HEK293 (cell line): ENCODE measurements around the gene CNST.

Source experiments
- CTCF ChIA-PET: fragments of 350-600 bp; formaldehyde crosslinking; extraction: SDS; loops from one replicate; lab custom pipeline; 2021; ENCODE audit warnings: antibody characterized with exemption; lab: Yijun Ruan, JAX
- POLR2A ChIA-PET: fragments of 300-600 bp; formaldehyde crosslinking; extraction: SDS; loops from one replicate; lab custom pipeline; 2020; ENCODE audit warnings: antibody characterized with exemption, inconsistent platforms; lab: Yijun Ruan, JAX
- H3K27ac ChIP-seq: fragments of 200-500 bp; sonication (Bioruptor generic); 2 replicates; pipeline ENCODE4 v1.5.1; 2014; ENCODE audit warnings: low read depth, low read length, control low read depth, inconsistent platforms; ENCODE audit errors: extremely low read depth
- H3K36me3 ChIP-seq, 2 experiments: fragments of 200-500 bp in 1 of 2; sonication (Bioruptor generic) in 1 of 2; 1 replicate in 1 of 2; 2 replicates in 1 of 2; pipeline ENCODE4 v1.5.1; 2014 to 2017; ENCODE audit warnings: inconsistent platforms in 2 of 2, low read length in 2 of 2; ENCODE audit not compliant: control insufficient read depth in 2 of 2, insufficient read depth in 1 of 2
- H3K4me1 ChIP-seq: fragments of 200-500 bp; sonication (Bioruptor generic); 2 replicates; pipeline ENCODE4 v1.5.1; 2014; ENCODE audit warnings: mild to moderate bottlenecking, low read length, inconsistent platforms; ENCODE audit not compliant: control insufficient read depth, insufficient read depth
- H3K4me3 ChIP-seq: 2 replicates; pipeline ENCODE4 v1.5.1; 2011; ENCODE audit warnings: low read depth, mild to moderate bottlenecking, control low read depth, low read length, moderate library complexity
- H3K9me3 ChIP-seq: fragments of 200-500 bp; sonication (Bioruptor generic); 2 replicates; pipeline ENCODE4 v1.5.1; 2014; ENCODE audit warnings: low read depth, low read length, inconsistent platforms; ENCODE audit not compliant: control insufficient read depth, insufficient read depth
- AEBP2 ChIP-seq: fragments of 450-650 bp; formaldehyde crosslinking; IDR thresholded peaks from 2 replicates; pipeline ENCODE4 v1.5.1; 2016; ENCODE audit warnings: missing biosample characterization, missing genetic modification characterization, borderline replicate concordance
- BCL11A ChIP-seq: fragments of 450-650 bp; formaldehyde crosslinking; IDR thresholded peaks from 2 replicates; pipeline ENCODE4 v1.5.1; 2016; ENCODE audit warnings: low read depth, missing biosample characterization, missing genetic modification characterization
- EGR2 ChIP-seq: fragments of 450-650 bp; formaldehyde crosslinking; IDR thresholded peaks from 2 replicates; pipeline ENCODE4 v1.5.1; 2016; ENCODE audit warnings: low read depth, missing biosample characterization, missing genetic modification characterization
- GLIS2 ChIP-seq: fragments of 450-650 bp; formaldehyde crosslinking; IDR thresholded peaks from 2 replicates; pipeline ENCODE4 v1.5.1; 2016; ENCODE audit warnings: missing biosample characterization, missing genetic modification characterization
- HOXC10 ChIP-seq: sonication (generic); formaldehyde crosslinking; IDR thresholded peaks from 2 replicates; pipeline ENCODE4 v1.8.1; 2023; ENCODE audit warnings: mild to moderate bottlenecking, missing genetic modification reagents
- KLF9 ChIP-seq: fragments of 450-650 bp; formaldehyde crosslinking; IDR thresholded peaks from 2 replicates; pipeline ENCODE4 v1.5.1; 2016; ENCODE audit warnings: missing biosample characterization, missing genetic modification characterization, low read depth
- PRDM1 ChIP-seq: fragments of 450-650 bp; formaldehyde crosslinking; IDR thresholded peaks from 2 replicates; pipeline ENCODE4; 2016; ENCODE audit warnings: missing biosample characterization, missing genetic modification characterization
- PRDM10 ChIP-seq: fragments of 450-650 bp; formaldehyde crosslinking; IDR thresholded peaks from 2 replicates; pipeline ENCODE4 v1.5.1; 2016; ENCODE audit warnings: missing biosample characterization, missing genetic modification characterization
- SCRT1 ChIP-seq: fragments of 450-650 bp; formaldehyde crosslinking; IDR thresholded peaks from 2 replicates; pipeline ENCODE4 v1.5.1; 2016; ENCODE audit warnings: missing biosample characterization, missing genetic modification characterization, borderline replicate concordance
- ZBTB49 ChIP-seq: fragments of 450-650 bp; formaldehyde crosslinking; IDR thresholded peaks from 2 replicates; pipeline ENCODE4 v1.5.1; 2016; ENCODE audit warnings: missing biosample characterization, missing genetic modification characterization, low read depth
- ZBTB6 ChIP-seq: fragments of 450-650 bp; formaldehyde crosslinking; IDR thresholded peaks from 2 replicates; pipeline ENCODE4 v1.5.1; 2017; ENCODE audit warnings: missing biosample characterization, missing genetic modification characterization
- ZNF423 ChIP-seq: fragments of 450-650 bp; formaldehyde crosslinking; IDR thresholded peaks from 2 replicates; pipeline ENCODE4 v1.5.1; 2016; ENCODE audit warnings: missing biosample characterization, missing genetic modification characterization
- ZNF530 ChIP-seq: fragments of 450-650 bp; formaldehyde crosslinking; IDR thresholded peaks from 2 replicates; pipeline ENCODE4 v1.5.1; 2016; ENCODE audit warnings: low read depth, missing biosample characterization, missing genetic modification characterization
- ZNF548 ChIP-seq: fragments of 450-650 bp; formaldehyde crosslinking; IDR thresholded peaks from 2 replicates; pipeline ENCODE4 v1.5.1; 2016; ENCODE audit warnings: missing biosample characterization, missing genetic modification characterization
- ZNF555 ChIP-seq: fragments of 450-650 bp; formaldehyde crosslinking; conservative IDR thresholded peaks from 2 replicates; pipeline ENCODE4 v1.5.1; 2017; ENCODE audit warnings: missing biosample characterization, mild to moderate bottlenecking, missing genetic modification characterization, inconsistent platforms
- ZSCAN16 ChIP-seq: fragments of 450-650 bp; formaldehyde crosslinking; IDR thresholded peaks from 2 replicates; pipeline ENCODE4 v1.5.1; 2016; ENCODE audit warnings: missing biosample characterization, missing genetic modification characterization

Gene CNST

GRCh38 chr1:246640747-246641146 is 74.5 kb downstream of the CNST start:
- Histone ChIP-seq H3K36me3 (peaks cover 0 to 17% of the 10 kb centered on the region in 2 experiments; a peak in 1 of 3 replicates), H3K4me1 (no peaks in the 10 kb centered on the region), H3K4me3 (no peak overlapping the region), H3K27ac (no peak overlapping the region), H3K9me3 (no peaks in the 10 kb centered on the region)
- POLR2A ChIA-PET = no interaction called here
- CTCF ChIA-PET = no interaction called here
- TF ChIP-seq EGR2 (tag by site-specific recombination) (no peak), ZNF555 (tag by site-specific recombination) (no peak), ZNF548 (tag by site-specific recombination) (no peak), SCRT1 (no peak), PRDM10 (tag by site-specific recombination) (no peak), ZSCAN16 (tag by site-specific recombination) (no peak), AEBP2 (tag by site-specific recombination) (no peak), ZBTB49 (tag by site-specific recombination) (no peak), BCL11A (tag by site-specific recombination) (no peak), ZNF423 (tag by site-specific recombination) (no peak), HOXC10 (no peak), PRDM1 (tag by site-specific recombination) (no peak), ZBTB6 (tag by site-specific recombination) (no peak), KLF9 (tag by site-specific recombination) (no peak)

- H3K27ac ChIP-seq = no peak overlapping the region
These were observed 75.1 kb downstream of the CNST start for GRCh38 chr1:246641394-246641793.

More at GRCh38 chr1:246641394-246641793, 75.1 kb downstream of the CNST start:
- TF ChIP-seq GLIS2 (tag by site-specific recombination) = no peak
- TF ChIP-seq ZNF530 = no peak
- Histone ChIP-seq H3K4me1 (no peaks in the 10 kb centered on the region), H3K36me3 (peaks cover 0 to 17% of the 10 kb centered on the region in 2 experiments; a peak in 1 of 3 replicates), H3K4me3 (no peak overlapping the region), H3K9me3 (no peaks in the 10 kb centered on the region)
- POLR2A ChIA-PET = no interaction called here
- CTCF ChIA-PET = no interaction called here
